Activated T-helper 17 cell treated with anti-CD3 and anti-CD28 coated beads, Interleukin-2, amount 50 U/mL, for 72 hours (primary cell): ENCODE results near the gene COX8A. TPM values are rescaled to one million over a fixed set of nuclear protein-coding genes. Genes with fewer than 3 reads are reported as not detected.
A peak's percentile ranks its signal among the peaks of the same experiment; 100 is the strongest.

Experiments
- ATAC-seq: fragments of 150-1000 bp; cut with Tn5 transposase; replicated peaks from 2 replicates; pipeline ENCODE4 v1.10.0; 2021; ENCODE audit warnings: mild to moderate bottlenecking, moderate library complexity
- H3K27ac Mint-ChIP-seq: one replicate; pipeline ENCODE4 v1.8.0; 2022; ENCODE audit warnings: mixed read lengths
- H3K27me3 Mint-ChIP-seq: one replicate; pipeline ENCODE4 v1.8.0; 2022; ENCODE audit warnings: mixed read lengths
- H3K36me3 Mint-ChIP-seq: one replicate; pipeline ENCODE4 v1.8.0; 2022; ENCODE audit warnings: low read depth, mild to moderate bottlenecking, mixed read lengths
- H3K4me1 Mint-ChIP-seq: one replicate; pipeline ENCODE4 v1.8.0; 2022; ENCODE audit warnings: mixed read lengths
- H3K4me3 Mint-ChIP-seq: one replicate; pipeline ENCODE4 v1.8.0; 2022; ENCODE audit warnings: mild to moderate bottlenecking, mixed read lengths
- H3K9me3 Mint-ChIP-seq: one replicate; pipeline ENCODE4 v1.8.0; 2022; ENCODE audit warnings: mixed read lengths
- total RNA-seq, 2 donors: library from RNA; stranded (reverse); gene quantifications; one replicate each; pipeline ENCODE4 v1.2.3, GENCODE V29; 2022

Gene COX8A
- total RNA-seq, 2 donors from 2014 or later, result 329 to 461 TPM

DNA sequence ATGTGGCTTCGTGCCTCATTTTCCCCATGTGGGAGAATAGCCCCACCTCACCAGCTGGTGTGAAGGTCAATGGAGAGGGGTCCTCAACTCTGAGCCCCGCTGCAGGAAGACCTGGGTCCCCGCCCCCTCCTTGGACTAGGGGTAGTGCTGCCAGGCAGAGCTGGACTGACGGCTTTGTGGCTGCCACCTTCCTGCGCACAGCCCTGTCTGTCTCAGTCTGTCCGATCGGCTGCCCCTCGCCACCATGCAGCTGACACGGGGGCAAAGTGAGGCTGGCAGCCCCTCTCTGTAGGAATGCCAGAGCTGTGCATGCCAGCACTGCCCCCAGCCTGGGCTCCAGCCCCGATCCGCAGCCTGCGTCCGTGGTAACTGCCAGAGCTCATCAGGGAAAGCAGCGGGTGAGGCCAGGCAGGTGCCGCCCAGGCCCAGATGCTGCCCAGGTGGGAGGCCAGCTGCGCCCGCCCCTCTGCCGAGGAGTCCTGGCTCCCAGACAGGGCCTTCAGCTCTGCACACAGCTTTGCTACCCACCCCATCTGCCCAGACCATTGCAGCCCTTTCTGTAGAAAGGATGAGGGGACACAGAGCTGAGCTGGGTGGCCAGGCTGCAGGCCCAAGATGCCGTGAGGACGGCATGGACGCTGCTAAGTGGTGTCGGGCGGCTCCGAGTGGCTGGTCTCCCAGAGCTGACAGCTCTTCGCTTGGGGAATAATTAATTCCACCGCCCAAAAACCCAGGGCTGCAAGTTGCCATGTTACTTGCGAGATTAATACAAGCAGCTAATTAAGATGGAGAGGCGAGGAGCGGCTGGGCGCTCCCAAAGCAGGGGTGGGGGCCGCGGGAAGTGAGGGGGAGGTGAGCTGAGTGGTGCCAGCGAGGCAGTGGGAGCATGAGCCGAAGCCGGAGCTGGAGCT is 41.8 kb downstream of the COX8A start:
- Mint-ChIP-seq H3K4me3 (no peak overlapping the region), H3K27ac (no peak overlapping the region), H3K36me3 (no peaks in the 10 kb centered on the region), H3K4me1 (no peaks in the 10 kb centered on the region), H3K27me3 (no peaks in the 10 kb centered on the region), H3K9me3 (no peaks in the 10 kb centered on the region)
- no peak for ATAC-seq

- no peak for ATAC-seq
- Mint-ChIP-seq H3K4me3 (no peak overlapping the region), H3K27ac (no peak overlapping the region), H3K9me3 (no peaks in the 10 kb centered on the region), H3K36me3 (no peaks in the 10 kb centered on the region), H3K4me1 (no peaks in the 10 kb centered on the region), H3K27me3 (no peaks in the 10 kb centered on the region)
Observed at GRCh38 chr11:64017945-64018224, 43.5 kb downstream of the COX8A start.

DNA sequence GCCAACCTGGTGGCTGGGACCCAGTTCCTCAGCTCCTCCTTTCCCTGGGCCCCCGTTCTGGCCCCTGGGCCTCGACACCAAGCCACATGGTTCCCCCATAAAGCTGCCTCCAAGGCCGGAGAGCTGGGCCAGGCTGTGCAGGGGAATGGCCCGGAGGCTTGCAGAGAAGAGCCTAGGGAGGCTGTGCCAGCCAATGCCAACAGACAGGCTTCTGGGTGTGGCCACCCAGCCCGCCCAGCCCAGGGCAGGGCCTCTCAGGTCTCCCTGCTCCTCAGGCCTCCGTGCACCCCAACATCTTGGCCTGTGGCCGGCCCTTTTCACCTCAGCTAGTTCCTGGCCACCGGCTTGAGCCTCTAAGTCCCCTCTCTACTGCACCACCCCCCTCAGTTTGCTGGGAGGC is 43.9 kb downstream of the COX8A start:
- no peaks in the 10 kb centered on the region for H3K36me3 Mint-ChIP-seq

DNA sequence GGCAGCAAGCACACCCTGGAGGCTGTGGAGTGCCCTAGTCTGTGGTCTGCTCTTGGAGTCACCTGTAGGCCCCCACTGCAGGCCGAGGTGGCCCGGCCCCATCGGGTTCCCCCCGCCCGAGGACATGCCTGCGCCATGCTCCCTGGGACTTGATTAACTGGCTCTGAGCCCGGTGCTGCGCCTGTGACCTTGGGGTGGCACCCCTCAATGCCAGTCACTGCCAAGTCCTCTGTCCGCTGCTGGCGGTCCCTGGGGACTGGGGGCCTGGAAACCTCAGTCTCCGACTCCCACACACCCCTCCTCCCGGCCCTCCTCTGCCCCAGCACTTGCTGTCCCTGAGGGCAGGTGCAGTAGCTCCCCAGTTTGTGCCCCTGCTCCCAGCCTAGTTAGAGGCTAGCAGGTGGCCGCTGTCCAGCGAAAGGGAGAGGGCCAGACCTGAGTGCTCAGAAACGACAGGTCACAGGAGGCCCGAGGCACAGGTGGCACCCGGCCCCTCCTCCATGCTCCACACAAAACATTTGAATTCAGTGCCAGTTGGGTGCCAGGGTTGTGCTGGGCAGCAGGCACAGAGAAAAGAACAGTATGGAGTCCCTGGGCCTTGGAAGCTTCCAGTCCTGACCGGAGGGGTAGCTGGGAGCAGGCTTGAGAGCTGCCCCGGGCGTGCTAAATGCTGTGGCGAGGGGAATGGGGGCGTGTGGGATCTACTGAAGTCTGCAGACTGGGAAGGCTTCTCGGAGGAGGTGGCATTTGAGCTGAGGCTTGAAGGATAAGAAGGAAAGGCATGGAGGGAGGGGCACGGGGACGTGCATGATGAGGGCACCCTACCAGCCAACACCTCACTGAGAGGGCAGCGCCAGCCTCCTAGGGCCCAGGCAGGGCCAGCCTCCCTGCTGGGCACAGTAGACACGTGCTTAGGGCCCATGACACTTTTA is 45.0 kb downstream of the COX8A start:
- H3K27me3 Mint-ChIP-seq, result no peaks in the 10 kb centered on the region
- H3K36me3 Mint-ChIP-seq, result no peaks in the 10 kb centered on the region
- no peak overlapping the region for H3K27ac Mint-ChIP-seq
- no peak overlapping the region for H3K4me3 Mint-ChIP-seq
- H3K4me1 Mint-ChIP-seq, result no peaks in the 10 kb centered on the region
- H3K9me3 Mint-ChIP-seq, result no peaks in the 10 kb centered on the region
- no peak for ATAC-seq

More for the DNA sequence above, 43.9 kb downstream of the COX8A start:
- no peak for ATAC-seq
- H3K27ac Mint-ChIP-seq, result no peak overlapping the region
- H3K4me1 Mint-ChIP-seq, result no peaks in the 10 kb centered on the region
- H3K27me3 Mint-ChIP-seq, result no peaks in the 10 kb centered on the region
- no peak overlapping the region for H3K4me3 Mint-ChIP-seq
- H3K9me3 Mint-ChIP-seq, result no peaks in the 10 kb centered on the region

DNA sequence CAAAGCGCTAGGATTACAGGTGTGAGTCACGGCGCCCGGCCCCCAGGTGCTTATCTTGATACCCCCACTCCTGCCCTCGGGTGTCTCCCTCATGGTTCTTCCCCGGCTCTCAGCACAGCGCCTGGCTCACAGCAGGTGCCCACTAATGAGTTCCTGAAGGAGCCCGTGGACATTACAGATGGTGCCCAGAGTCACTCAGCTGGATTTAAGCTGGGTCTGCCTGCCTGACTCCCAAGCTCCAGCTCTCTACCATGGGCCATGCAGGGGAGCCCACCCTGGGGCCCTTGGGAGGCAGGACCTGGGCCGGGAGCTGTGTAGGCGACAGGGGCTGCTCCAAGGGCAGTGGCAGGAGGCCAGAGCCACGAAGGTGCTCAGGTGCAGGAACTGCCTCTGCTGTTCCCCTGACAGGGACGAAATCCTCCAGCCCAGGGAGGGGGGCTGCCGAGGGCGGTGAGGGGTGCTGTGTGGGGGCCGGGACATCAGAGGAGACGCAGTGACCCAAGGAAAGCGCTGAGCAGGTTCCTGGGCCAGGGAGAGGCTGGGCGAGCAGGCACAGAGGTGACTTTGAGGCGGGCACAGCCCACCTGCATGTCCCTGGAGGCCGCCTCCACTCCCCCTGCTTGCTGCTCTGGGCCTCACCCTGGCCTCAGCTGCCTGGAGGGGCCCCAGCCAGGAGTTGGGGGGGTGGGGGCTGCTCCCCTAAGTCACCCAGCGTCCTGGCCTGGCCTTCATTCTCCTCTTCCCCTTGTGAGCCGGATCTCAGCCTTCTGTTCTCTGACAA is 46.7 kb downstream of the COX8A start:
- Mint-ChIP-seq H3K27me3 (no peaks in the 10 kb centered on the region), H3K36me3 (no peaks in the 10 kb centered on the region)

DNA sequence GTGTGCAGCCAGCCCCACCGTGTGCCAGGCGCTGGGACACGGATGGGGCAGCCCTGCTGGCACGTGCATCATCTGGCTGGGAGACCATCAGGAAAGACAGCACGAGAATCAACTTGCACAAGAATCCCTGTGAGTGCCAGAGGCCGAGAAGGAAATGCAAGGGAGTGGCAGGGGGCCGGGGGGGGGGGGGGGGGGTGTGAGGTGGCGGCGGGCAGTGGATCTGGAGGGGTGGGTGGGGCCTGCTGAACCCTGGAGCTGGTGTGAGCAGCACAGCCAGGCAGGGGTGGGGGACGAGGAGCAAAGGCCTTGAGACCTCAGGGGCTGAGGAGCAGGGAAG is 47.3 kb downstream of the COX8A start:
- ATAC-seq, result no peak
- Mint-ChIP-seq H3K4me3 (no peak overlapping the region), H3K27ac (no peak overlapping the region), H3K36me3 (no peaks in the 10 kb centered on the region), H3K27me3 (peaks cover 3% of the 10 kb centered on the region), H3K9me3 (no peaks in the 10 kb centered on the region), H3K4me1 (no peaks in the 10 kb centered on the region)

More for the DNA sequence above, 46.7 kb downstream of the COX8A start:
- no peak for ATAC-seq
- Mint-ChIP-seq H3K9me3 (no peaks in the 10 kb centered on the region), H3K4me1 (no peaks in the 10 kb centered on the region), H3K27ac (no peak overlapping the region), H3K4me3 (no peak overlapping the region)

DNA sequence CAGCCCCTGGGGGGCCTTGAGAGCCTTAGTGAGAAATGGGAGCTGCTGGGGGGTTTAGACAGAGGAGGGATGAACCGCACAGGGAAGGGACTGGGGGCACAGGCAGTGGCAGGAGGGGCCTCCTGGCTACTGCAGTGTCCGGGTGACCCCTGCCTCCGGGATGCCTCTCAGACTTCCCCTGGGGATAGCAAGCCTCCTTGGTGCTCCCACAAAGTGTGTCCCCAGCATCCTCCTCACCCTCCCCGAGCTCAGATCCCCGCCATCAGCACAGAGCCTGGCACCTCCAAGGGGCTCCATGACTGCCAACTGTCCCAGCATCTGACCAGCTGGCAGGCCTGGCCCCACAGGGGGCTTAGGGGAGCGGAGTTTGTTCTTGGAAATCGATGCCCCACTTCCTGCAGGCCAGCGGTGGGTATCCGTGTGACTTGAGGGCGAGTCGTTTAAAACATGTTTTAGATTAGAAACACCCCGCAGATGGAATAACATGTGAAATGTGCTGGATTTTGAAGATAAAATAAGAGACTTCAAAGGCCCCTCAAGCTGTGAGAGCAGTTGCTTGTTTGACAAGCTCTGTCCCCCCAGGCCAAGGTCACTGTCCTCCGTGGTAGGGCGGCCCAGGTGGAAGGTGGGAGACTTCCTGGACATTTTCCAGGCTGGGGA is 47.8 kb downstream of the COX8A start:
- no peak overlapping the region for H3K27ac Mint-ChIP-seq
- H3K27me3 Mint-ChIP-seq, result peaks cover 8% of the 10 kb centered on the region
- no peaks in the 10 kb centered on the region for H3K9me3 Mint-ChIP-seq
- H3K36me3 Mint-ChIP-seq, result no peaks in the 10 kb centered on the region
- no peaks in the 10 kb centered on the region for H3K4me1 Mint-ChIP-seq
- no peak for ATAC-seq
- H3K4me3 Mint-ChIP-seq, result no peak overlapping the region

GRCh38 chr11:64023712-64024710 is 49.6 kb downstream of the COX8A start:
- no peaks in the 10 kb centered on the region for H3K4me1 Mint-ChIP-seq
- H3K27me3 Mint-ChIP-seq, result peaks cover 12% of the 10 kb centered on the region
- H3K4me3 Mint-ChIP-seq, result no peak overlapping the region
- ATAC-seq, result no peak
- peak overlapping the region; percentile 54 for H3K27ac Mint-ChIP-seq
- no peaks in the 10 kb centered on the region for H3K36me3 Mint-ChIP-seq
- H3K9me3 Mint-ChIP-seq, result no peaks in the 10 kb centered on the region

DNA sequence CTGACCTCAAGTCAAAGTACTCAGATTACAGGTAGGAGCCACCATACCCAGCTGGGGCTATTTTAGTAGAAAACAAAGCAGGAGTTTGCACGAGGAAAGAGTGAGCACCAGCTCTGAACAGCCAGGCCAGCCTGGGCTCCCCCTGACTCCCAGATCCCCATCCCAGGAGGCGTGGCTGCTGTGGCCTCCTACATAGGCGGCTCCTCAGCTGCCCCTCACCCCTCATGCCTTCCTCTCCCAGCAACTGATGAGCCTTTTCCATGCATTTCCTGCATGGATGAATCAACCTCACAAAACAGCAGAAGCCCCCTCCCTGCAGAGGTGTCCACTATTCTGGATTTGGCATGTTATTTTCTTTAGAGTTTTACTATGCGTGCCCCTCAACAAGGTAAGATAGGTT is 50.8 kb downstream of the COX8A start:
- peaks cover 16% of the 10 kb centered on the region for H3K27me3 Mint-ChIP-seq
- ATAC-seq, result no peak
- no peak overlapping the region for H3K27ac Mint-ChIP-seq
- no peaks in the 10 kb centered on the region for H3K9me3 Mint-ChIP-seq
- H3K4me3 Mint-ChIP-seq, result no peak overlapping the region
- H3K36me3 Mint-ChIP-seq, result no peaks in the 10 kb centered on the region
- no peaks in the 10 kb centered on the region for H3K4me1 Mint-ChIP-seq

Other genes starting within 250 kb of the COX8A start
- 1 to 10 TPM in 1 of 2 donors, under 1 TPM in 1; 0.45 to 1.3 TPM for gene ZFTA, start 205.8 kb upstream of the COX8A start, total RNA-seq
- 10 to 100 TPM; 26.0 to 51.8 TPM for gene SPINDOC, start 161.2 kb upstream of the COX8A start, total RNA-seq
- gene MARK2, start 135.5 kb upstream of the COX8A start, total RNA-seq, result 10 to 100 TPM; 24.1 to 35.8 TPM
- gene RCOR2, start 57.5 kb upstream of the COX8A start, total RNA-seq, result under 1 TPM in 1 of 2 donors, not detected in 1; 0.32 TPM
- gene NAA40, start 35.6 kb upstream of the COX8A start, total RNA-seq, result 10 to 100 TPM; 20.2 to 30.9 TPM
- gene OTUB1, start 11.8 kb downstream of the COX8A start, total RNA-seq, result 10 to 100 TPM; 59.4 to 84.2 TPM
- not detected for gene FLRT1, start 61.3 kb downstream of the COX8A start, total RNA-seq
- gene MACROD1, start 191.5 kb downstream of the COX8A start, total RNA-seq, result 1 to 10 TPM; 5.4 to 9.6 TPM
- gene STIP1, start 211.6 kb downstream of the COX8A start, total RNA-seq, result 100 to 1,000 TPM; 259 to 462 TPM
- gene FERMT3, start 232.1 kb downstream of the COX8A start, total RNA-seq, result 100 to 1,000 TPM; 172 to 191 TPM